ENCODE measurements around the gene RPS19. TPM values are rescaled to one million over a fixed set of nuclear protein-coding genes. Genes with fewer than 3 reads are reported as not detected.

Gene RPS19
- total RNA-seq, 4 donors from 2014 or later: 893 to 1,378 (median 1,179) TPM

GRCh38 chr19:41869374-41869955, 9.4 kb downstream of the RPS19 start:
- H3K36me3 ChIP-seq: peaks cover 21 to 84% (median 77%) of the 10 kb centered on the region in 4 donors
- no peak for TF ChIP-seq POLR2A (IDR thresholded peaks at IDR 0.05; ENCODE audit: low read depth)
- no peak for TF ChIP-seq CTCF (IDR thresholded peaks at IDR 0.05)
- TF ChIP-seq POLR2AphosphoS5 (IDR thresholded peaks at IDR 0.05): no peak
- TF ChIP-seq EP300 (IDR thresholded peaks at IDR 0.05): no peak
- intact Hi-C loops (cut with DNase I): no loop called here
- H3K27ac ChIP-seq (replicated peaks in 1 of 4): no peak overlapping the region
- peaks cover 14 to 42% (median 16%) of the 10 kb centered on the region in 4 donors for H3K4me1 ChIP-seq
- no peak for DNase-seq (ENCODE audit: extremely low spot score)
- no peak overlapping the region for H3K4me3 ChIP-seq
- no peaks in the 10 kb centered on the region for H3K27me3 ChIP-seq
- no peaks in the 10 kb centered on the region for H3K9me3 ChIP-seq
- 78% methylated on average over 11 of the region's 13 CpGs for WGBS

GRCh38 chr19:41870401-41870873, 10.4 kb downstream of the RPS19 start:
- no peak for DNase-seq (ENCODE audit: extremely low spot score)
- Histone ChIP-seq H3K27me3 (no peaks in the 10 kb centered on the region), H3K4me3 (no peak overlapping the region), H3K27ac (replicated peaks in 1 of 4) (no peak overlapping the region), H3K4me1 (peaks cover 8 to 34% (median 15%) of the 10 kb centered on the region in 4 donors), H3K36me3 (peaks cover 11 to 75% (median 67%) of the 10 kb centered on the region in 4 donors), H3K9me3 (no peaks in the 10 kb centered on the region)
- intact Hi-C loops (cut with DNase I): loop anchor here (5.0 kb wide), 2 partner anchors 67 to 87 kb away; partner anchors contain the start of gene RABAC1
- 62% methylated on average over 3 of the region's 3 CpGs for WGBS
- TF ChIP-seq EP300 (IDR thresholded peaks at IDR 0.05): no peak
- no peak for TF ChIP-seq POLR2A (IDR thresholded peaks at IDR 0.05; ENCODE audit: low read depth)
- no peak for TF ChIP-seq CTCF (IDR thresholded peaks at IDR 0.05)
- TF ChIP-seq POLR2AphosphoS5 (IDR thresholded peaks at IDR 0.05): no peak

GRCh38 chr19:41871573-41872383, 11.7 kb downstream of the RPS19 start:
- no peak overlapping the region for H3K27ac ChIP-seq (replicated peaks in 1 of 4)
- 62% methylated on average over 13 of the region's 16 CpGs for WGBS
- no peak overlapping the region for H3K4me3 ChIP-seq
- TF ChIP-seq EP300 (IDR thresholded peaks at IDR 0.05) (no peak), POLR2AphosphoS5 (IDR thresholded peaks at IDR 0.05) (peak in 1 of 2 donors; percentile 6)
- H3K4me1 ChIP-seq: peaks cover 0 to 23% (median 13%) of the 10 kb centered on the region in 4 donors
- no peaks in the 10 kb centered on the region for H3K9me3 ChIP-seq
- peaks cover 10 to 63% (median 56%) of the 10 kb centered on the region in 4 donors for H3K36me3 ChIP-seq
- no peaks in the 10 kb centered on the region for H3K27me3 ChIP-seq
- DNase-seq (ENCODE audit: extremely low spot score): no peak
- intact Hi-C loops (cut with DNase I): loop anchor here (5.0 kb wide), 2 partner anchors 66 to 86 kb away; partner anchors contain the start of gene RABAC1

GRCh38 chr19:41872384-41872774, 12.3 kb downstream of the RPS19 start:
- Histone ChIP-seq H3K4me3 (no peak overlapping the region), H3K36me3 (peaks cover 10 to 57% (median 51%) of the 10 kb centered on the region in 4 donors), H3K27ac (replicated peaks in 1 of 4) (no peak overlapping the region), H3K27me3 (no peaks in the 10 kb centered on the region), H3K9me3 (no peaks in the 10 kb centered on the region), H3K4me1 (peaks cover 0 to 18% (median 13%) of the 10 kb centered on the region in 4 donors)
- no peak for DNase-seq (ENCODE audit: extremely low spot score)
- WGBS: 88% methylated on average over 12 of the region's 12 CpGs
- intact Hi-C loops (cut with DNase I): loop anchor here (5.0 kb wide), 2 partner anchors 65 to 85 kb away; partner anchors contain the start of gene RABAC1
- TF ChIP-seq CTCF (IDR thresholded peaks at IDR 0.05): no peak
- TF ChIP-seq POLR2A (IDR thresholded peaks at IDR 0.05; ENCODE audit: low read depth): no peak
- no peak for TF ChIP-seq POLR2AphosphoS5 (IDR thresholded peaks at IDR 0.05)
- TF ChIP-seq EP300 (IDR thresholded peaks at IDR 0.05): no peak

All from esophagus muscularis mucosa (tissue), 4 donors.